AG20443 (cell line): ENCODE measurements around the gene FHIT.
A peak's percentile ranks its signal among the peaks of the same experiment; 100 is the strongest.

Source experiments
- DNase-seq: peaks from one replicate; pipeline ENCODE4 v3.0.0; 2012; ENCODE audit warnings: low spot score, mixed read lengths

The FHIT gene

DNA sequence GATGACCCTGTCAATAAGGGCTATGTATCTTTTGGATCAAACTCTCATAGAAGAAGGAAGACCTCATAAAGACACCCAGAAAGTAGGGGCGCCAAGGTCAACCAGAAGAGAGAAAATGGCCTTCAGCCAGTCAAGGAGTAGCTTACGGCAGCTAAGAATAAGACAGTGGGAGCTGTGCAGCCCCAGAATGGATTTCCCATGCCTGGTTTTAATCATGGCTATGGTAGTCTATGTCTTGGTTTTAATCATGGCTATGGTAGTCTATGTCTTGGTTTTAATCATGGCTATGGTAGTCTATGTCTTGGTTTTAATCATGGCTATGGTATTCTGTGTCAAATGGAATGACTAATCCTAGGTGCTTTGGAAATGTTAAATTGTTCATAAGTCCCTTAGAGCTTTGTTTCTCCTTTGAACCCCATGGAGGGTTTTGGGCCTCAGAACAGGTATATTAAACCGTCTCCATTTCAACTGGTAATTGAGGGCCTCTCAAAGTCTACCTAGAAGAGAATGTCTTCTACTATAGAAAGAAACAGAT, 1459.4 kb downstream of the FHIT start:
- DNase-seq, result no peak

DNA sequence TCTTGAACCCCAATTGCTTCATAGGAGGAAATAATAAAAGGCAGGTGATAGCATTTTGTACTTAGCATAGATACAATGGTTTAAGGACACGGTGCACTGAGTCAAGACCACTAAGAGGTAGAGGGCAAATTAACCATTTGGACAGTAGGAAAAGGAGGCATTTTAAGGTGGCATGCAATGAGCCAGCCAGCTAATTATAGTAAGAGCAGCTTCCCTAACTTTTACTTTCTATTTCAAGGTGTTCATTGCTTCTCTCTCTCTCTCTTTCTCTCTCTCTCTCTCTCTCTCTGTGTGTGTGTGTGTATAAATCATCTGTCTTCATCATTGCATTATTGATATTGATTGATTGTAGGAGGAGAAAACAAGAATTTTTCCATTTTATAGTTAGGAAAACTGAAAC, 1461.0 kb downstream of the FHIT start:
- DNase-seq, result no peak

DNA sequence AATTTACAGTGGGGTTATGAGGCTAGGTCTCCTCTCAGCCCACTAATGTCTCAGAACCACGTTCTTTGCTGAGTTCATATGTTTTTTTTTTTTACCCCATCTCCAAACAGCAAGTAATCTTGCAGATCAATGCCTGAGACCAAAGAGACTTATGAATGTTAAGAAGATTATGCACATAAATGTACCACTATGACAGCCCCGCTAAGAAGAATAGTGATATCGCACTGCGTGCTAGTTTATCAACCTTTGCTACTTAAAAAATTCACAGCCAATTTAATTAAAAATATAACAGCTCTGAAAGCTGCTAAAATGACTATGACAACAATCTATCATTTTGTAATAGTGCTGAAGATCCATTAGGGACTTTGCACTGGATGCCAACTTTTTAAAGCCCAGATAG, 1462.5 kb downstream of the FHIT start:
- DNase-seq, result no peak

DNA sequence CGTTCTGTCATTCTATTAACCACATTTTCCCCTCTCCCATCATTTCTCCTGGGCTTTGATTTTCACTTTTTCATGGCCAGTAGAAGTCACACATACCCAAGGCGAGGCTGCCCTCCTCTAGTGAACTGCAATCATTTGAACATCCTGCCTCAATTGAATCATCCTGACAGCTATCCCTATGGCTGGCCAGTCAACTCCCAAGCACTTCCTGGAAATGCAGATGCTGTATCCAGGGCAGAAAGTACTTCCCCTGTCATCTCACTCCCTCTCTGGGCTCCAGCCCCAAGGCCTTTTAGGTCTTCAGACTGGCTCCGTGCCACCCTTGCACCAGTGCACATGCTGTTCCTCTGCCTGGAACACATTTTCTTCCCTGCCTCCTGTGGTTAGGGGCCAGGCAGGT, 1463.1 kb downstream of the FHIT start:
- no peak for DNase-seq

DNA sequence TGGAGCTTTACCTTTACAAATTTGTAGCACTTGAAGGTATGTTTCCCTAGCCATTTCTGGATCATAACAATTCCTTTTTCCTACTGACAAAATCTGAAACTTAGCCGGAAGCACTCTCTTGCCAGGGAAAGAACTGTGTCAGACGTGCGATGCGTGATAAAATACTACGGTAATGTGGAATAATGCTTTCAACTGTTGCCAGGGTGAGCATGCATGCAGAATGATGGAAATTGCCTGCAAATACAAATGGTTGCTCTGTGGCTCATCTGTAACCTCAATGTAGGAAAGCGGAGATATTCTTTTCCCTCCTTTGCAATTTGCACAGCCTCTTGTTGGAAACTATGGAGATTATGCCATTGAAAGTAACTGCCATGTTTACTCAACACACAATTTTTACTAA, 1464.9 kb downstream of the FHIT start:
- no peak for DNase-seq

DNA sequence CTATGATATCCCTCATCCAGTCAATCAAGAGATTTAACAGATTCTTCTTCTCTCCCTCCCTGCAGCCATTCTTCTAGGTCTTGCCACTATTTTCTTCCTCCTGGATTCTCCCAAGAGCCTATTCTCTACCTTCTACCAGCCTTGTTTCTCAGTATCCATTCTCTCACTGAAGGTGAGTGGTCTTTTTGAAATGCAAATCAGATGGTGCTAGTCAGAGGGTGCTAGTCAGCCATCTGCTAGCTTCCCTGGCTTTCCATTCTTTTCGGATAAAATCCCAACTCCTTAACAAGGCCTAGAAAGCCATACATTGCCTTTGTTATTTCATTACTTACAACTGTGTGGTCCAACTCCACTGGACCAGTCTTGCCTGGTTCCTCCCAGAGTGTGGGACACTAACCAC, 1467.1 kb downstream of the FHIT start:
- no peak for DNase-seq

DNA sequence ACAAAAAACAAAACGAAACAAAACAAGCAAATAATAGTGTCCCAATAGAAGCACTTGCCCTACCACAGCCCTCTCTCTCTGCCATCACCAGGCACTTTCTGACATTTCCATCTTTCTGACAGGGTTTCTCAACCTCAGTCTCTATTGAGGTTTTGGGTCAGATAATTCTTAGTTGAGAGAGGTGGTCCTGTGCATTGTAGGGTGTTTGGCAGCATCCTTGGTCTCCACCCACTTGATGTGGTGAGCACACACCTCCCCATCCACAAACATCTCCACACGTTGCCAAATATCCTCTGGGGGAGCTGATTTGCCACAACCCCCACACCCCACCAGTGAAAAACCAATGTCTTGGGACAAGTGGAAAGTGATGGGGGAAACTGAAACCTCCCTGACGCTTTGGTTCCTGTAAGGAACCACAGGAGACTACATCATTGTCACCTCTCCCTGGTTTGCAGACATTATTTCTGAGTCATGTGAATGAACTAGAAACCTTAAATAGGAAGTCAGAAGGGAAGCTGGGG, 1467.7 kb downstream of the FHIT start:
- no peak for DNase-seq

DNA sequence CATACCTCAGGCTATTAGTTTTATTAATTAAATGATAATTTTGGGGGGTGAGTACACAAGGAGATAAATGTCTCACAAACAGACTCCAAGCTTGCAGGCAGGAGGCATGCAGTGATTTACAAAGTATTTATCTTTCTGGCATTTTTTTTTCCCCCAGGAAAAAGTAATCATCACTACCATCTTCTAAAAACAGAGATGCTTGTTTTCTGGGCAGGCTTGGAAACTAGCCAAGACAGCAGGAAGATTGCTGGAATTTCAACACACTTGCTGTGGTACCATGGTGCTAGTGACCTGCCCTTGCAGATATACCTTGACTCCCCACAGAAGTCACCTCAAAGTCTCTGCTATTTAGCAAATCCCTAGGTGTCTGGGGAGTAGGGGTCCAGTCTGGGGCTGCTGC, 1468.6 kb downstream of the FHIT start:
- no peak for DNase-seq

DNA sequence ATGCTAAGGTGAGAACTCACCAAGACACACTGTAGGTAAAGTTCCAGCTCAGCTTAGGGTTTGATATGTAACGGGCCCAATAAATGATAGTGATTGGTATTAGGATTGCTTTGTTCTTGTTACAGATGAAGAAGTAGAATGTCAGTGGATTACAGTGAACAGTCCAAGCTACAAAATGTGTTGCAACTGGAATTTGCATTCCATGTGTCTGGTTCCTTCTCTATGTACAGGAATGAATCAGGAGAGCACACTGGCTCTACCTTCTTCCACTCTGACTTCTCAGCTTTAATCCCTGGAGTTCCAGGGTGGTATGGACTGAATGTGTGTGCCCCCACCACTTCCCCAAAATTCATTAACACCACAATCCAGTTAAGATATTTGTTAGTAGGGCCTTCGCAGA, 1471.0 kb downstream of the FHIT start:
- no peak for DNase-seq

DNA sequence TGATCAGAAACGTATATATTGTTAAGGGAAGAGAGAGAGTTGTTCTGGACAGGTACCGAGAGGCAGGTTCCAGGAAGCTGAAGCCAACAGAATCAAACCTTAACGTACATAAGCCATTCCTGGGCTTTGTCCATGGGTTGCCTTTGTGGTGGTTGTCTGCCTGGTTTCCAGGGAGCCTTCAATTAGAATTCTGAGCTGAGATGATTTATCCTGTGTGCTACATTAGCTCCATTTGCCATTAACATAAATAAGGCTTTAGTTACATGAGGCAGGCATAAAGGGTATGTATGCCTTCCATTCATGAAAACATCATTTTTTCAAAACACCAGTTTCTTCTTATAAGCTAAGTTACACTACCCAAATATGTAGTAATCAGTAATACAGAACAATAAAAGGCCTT, 1472.0 kb downstream of the FHIT start:
- no peak for DNase-seq

DNA sequence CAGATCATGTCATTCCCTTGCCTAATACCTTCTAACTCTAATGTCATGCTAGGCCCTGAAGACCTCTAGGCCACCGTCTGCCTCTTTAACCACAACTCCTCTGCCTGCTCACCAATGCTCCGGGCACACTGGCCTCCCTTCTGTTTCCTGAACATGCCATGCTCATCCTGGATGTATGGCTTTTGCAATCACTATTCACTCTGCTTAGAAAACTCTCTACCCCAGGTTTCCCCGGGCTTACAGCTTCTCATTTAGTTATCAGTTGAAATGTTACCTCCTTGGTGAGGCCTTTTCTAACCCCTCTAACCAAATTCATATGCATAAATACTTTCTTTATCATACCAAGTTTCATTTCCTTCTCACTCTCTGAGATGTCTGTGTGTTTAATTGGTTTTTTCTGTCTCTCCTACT, 1473.6 kb downstream of the FHIT start:
- no peak for DNase-seq

DNA sequence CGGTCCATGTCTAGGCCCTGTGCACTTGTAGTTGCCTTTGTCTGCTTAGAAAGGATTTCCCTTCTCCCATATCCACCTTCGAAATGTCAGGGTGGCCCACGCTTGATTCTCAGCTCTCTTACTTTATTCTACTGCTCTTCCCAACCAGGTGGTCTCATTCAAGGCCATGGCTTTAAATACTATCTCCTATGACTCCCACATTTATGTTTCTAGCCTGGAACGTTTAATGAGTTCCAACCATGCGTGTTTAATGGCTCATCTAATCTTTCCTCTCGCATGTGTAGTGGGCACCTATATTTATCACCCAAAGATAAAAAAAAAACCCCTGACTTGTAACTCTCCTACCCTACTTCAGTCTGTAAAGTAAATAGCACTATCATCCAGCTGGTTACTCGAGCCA, 1474.2 kb downstream of the FHIT start:
- no peak for DNase-seq

DNA sequence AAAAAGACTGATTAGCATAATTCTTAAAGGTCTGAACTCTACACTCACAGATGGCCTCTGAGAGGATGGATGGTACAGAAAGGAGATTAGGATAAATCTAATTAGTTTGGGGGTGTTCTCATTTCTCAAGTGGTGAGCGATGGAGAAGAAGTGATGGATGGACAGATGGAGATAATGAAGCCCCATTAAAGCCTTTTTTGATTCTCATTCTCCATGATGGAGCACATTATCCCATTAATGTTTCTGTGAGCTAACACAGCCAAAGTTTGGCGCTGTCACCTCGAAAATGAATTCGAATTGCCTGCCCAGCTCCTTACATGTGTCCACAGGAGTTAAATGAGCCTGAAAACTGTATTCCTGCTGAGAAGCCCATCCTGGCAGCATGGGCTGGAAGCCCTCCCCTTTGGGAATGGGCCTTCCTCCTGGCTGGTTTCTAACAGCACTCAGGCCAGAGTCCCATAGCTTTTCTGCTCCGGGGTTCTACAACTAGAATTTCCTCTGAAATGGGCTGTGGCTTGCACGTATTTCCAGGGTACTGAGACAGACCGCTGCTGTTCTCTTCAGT, 1475.4 kb downstream of the FHIT start:
- DNase-seq, result no peak

DNA sequence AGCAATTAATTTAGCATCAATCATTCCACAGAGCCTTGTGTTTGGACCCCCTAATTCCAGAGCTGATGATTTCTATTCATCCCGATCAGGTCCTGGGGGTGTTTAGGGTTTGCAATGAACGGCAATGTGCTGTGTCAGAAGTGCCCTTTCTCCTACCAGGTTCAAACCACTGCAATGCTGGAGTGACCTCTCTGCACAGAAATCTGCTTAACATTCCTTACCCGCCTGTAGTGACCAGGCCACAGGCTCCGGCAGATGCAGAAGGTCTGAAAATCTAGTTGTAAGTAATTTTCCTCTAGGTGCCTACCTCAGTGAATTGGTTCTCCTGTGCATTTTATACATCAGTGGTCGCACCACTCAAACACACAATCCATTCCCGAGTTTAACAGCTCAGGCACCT, 1476.1 kb downstream of the FHIT start:
- DNase-seq, result no peak

DNA sequence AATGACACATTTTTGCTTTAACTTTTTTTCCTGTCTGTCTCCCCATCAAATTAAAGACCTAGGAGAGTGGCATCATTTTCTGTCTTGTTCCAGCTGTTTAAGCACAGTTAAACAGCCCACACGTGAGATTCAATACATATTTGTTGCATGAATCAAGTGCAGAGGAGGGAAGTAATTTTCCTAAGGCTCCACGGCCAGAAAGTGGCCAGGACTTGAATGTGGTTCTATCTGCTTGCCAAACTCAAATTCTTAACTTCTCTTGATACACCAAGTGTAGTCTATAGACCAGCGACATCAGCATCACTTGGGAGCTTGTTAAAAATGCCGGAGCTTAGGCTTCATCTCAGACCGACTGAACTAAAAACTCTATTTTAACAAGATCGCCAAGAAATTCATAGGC, 1476.6 kb downstream of the FHIT start:
- peak; percentile 78 for DNase-seq

DNA sequence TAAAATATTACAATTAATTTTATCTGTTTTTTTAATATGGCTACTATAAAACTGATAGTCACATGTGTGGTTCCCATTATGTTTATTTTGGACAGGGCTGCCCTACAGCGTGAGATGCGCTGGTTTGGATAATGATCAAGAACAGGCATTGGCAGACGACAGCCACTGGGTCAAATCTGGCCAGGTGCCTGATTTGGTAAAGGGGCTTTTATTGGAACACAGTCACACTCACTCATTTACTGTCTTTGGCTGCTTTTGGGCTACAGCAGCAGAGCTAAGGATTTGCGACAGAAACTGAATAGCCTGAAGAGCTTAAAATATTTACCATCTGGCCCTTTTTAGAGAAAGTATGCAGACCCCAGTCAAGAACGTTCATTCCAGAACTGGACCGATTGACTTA, 1477.3 kb downstream of the FHIT start:
- DNase-seq, result no peak

DNA sequence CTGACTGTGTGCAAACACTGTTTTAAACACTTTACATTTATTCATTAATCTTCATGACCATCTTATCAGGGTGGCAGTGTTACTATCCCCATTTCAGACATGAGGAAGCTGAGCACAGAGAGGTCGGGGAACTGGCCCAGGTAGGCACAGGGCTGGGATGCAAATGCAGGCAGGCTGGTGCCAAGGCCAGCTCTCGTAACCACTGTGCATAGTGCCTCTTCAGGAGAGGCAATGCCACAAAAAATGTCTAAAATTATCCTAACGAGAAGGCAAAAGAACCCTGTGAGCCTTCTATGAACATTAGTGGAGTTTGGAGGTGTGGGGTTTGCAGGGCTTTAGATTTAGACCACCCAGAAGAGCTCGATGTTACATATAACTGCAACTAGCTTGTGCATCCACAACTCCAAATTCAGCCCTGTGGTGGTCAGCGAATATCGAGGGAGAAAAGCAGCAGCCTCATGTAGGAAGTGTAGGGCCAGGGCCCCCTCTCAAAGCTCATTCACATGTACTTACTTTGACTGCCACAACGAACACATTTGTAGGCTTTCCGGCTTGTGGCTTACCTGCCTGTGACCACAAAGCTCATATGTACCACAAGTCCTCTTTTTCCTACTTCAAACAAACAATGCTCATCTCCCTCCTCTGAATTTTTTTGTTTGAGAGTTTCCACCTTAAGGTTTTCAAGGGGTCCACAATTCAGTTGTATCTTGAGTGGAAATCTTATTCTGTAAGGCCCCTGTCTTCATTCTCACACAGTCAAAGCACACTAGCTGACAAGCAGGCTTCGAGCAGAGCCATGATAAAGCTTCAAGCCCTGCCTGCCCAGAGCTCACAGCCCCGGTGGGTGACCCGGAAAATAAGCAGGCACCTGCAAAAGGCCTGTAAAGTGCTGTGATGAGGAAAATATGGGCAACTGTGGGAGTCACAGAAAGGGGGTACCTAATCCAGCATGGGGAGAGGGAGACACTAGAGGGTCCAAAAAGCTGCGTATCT, 1478.5 kb downstream of the FHIT start:
- no peak for DNase-seq

DNA sequence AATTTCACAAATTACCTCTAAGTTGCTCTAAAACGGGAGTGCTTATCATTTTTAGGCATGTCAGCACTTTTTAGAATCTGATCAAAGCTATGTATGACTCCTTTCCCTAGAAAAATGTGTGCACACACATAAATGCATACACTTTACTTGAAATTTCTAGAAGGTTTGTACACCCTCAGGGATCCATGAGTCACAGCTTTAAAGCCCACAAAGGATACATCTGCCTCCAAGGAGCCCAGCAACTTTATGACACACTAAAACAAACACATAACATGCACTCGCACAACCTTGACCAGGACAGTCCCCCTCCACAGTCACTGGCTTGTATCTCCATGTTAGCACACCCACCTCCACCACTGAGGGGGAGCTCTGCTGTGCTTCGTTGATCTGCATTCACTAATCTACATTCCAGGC, 1479.5 kb downstream of the FHIT start:
- peak; percentile 70 for DNase-seq

DNA sequence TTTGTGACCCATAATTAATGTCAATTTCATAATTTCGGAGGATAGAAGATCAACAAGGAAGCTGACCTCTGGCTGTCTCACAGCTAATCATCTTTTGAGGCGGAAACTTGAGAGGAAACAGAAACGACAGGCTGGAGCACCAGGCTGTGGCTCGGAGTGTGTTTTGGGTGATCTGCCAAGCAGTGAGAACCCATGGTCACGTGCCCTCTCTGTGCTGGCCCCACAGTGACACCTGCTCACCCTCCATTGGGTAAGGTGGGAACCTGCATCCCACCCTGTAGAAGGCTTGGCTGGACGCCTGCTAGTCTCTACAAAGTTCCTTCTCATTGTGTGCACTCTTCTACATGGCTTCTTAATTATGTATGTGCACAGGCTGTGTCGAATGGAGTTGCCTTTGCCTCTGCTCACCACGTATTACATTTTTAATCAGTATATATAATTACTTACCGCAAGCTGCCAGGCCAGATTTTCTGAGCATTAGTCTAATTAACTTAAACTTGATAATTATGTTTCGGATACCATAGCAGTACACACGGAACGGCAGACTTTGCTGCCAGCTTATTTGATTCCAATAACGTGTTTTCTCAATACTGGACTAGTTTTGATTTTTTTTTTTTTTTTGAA, 1482.0 kb downstream of the FHIT start:
- DNase-seq, result no peak

DNA sequence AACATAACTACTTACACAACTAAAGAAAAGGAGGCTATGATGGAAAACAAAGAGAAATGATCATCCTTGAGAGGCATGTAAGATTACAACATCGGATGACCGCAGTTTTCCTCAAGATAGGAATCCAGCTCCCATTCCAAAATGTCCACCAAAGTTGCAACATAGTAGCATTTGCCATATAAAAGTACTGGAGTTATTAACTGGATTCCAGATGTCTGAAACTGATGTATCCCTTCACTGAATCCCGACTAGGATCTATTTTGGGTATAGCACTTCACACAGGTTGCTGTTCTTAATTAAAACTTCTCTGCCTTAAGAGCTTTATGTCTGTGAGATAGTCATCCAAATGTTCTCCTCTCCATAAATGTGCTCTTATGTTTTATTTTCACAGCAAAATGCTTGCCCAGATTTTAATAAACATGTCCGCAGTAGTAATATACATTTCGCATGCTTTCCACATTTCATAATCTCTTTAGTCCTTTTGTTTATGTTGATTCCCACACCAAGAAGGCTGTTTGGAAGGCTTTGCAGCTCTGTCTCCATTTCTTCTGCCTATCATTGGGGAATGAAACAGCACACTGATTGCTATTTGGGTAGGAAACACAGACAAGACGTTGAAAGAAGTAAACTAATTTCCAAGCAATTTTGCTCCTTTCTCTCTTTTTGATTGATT, 1484.9 kb downstream of the FHIT start:
- peak; percentile 69 for DNase-seq

DNA sequence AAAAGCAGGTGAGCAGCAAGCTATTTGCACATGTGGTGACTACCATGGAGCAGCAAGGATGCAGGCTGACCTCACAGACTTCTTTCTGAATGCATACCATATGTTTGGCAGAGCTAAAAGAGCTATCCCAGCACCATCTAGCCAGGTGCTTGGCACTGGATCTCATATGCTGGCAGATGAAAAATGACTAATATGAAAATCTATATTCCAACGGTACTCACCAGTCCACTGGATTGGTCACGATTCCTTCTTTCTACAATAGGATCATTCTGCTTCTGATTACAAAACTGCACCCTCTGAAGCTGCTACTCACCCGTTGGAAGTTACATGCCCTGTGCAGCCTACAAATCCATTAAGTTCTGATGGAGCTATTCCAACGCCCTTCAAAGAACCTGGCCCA, 1487.1 kb downstream of the FHIT start:
- DNase-seq, result no peak

DNA sequence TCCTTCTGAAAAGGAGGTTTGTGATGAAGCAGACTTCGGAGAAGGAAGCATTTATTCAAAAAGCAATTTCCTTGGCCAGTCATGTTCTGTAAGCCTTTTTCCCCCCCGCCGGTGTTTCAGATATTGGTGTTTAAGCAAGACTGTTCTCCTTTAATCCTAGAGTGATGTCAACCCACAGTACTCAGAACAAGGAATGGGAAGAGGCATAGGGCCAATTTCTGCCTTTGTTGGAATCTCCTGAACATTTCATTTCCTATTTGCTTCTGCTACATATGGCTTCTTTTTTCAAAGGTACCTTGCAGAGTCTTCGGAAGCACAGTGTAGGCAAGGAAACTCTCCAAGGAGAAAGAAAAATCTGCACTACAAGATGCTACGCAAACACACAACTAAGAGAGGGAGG, 1488.3 kb downstream of the FHIT start:
- DNase-seq, result no peak
